Right atrium auricular region (tissue), 2 donors: ENCODE results near the gene PAPSS1. TPM values are rescaled to one million over a fixed set of nuclear protein-coding genes. Genes with fewer than 3 reads are reported as not detected.

Experiments used
- DNase-seq: peaks from one replicate; pipeline ENCODE4 v3.0.0-alpha.2; 2019; ENCODE audit warnings: low spot score
- H3K27ac ChIP-seq, 2 donors: fragments of 200-600 bp; sonication (generic); 1 replicate in 1 of 2; 2 replicates in 1 of 2; pipeline ENCODE4 v1.5.1; 2016 to 2019
- H3K27me3 ChIP-seq, 2 donors: fragments of 200-600 bp; sonication (generic); one replicate each; pipeline versions ENCODE4 v1.5.1 to v1.6.0; 2017 to 2019
- H3K36me3 ChIP-seq: fragments of 200-600 bp; sonication (generic); one replicate; pipeline ENCODE4 v1.5.1; 2016
- H3K4me1 ChIP-seq, 2 donors: fragments of 200-600 bp; sonication (generic); one replicate each; pipeline versions ENCODE4 v1.5.1 to v1.6.0; 2017 to 2019
- H3K4me3 ChIP-seq, 2 donors: fragments of 200-600 bp; sonication (generic); 1 replicate in 1 of 2; 2 replicates in 1 of 2; pipeline ENCODE4 v1.5.1; 2017 to 2019; ENCODE audit warnings: mild to moderate bottlenecking in 1 of 2, moderate library complexity in 1 of 2
- H3K9me3 ChIP-seq, 2 donors: fragments of 200-600 bp; sonication (generic); one replicate each; pipeline ENCODE4 v1.5.1; 2019
- CTCF ChIP-seq, 2 donors: fragments of 200-600 bp; sonication (generic); IDR thresholded peaks; one replicate each; pipeline ENCODE4 v1.5.1; 2019; ENCODE audit warnings: antibody characterized with exemption in 2 of 2
- total RNA-seq, 2 donors: library from RNA; depleted of rRNA; stranded (reverse); fragments of >200 nt; gene quantifications; one replicate each; pipeline ENCODE4 v1.1.0, GENCODE V29; 2016

Gene PAPSS1
- total RNA-seq, 2 donors from 2014 or later: 10.5 to 14.3 TPM

- no peak for DNase-seq
- H3K27ac ChIP-seq: no peak overlapping the region
- peaks cover 0 to 11% of the 10 kb centered on the region in 2 donors for H3K9me3 ChIP-seq
- H3K4me3 ChIP-seq: no peak overlapping the region
- TF ChIP-seq CTCF (IDR thresholded peaks at IDR 0.05): no peak
- no peaks in the 10 kb centered on the region for H3K4me1 ChIP-seq
- H3K36me3 ChIP-seq: no peaks in the 10 kb centered on the region
- no peaks in the 10 kb centered on the region for H3K27me3 ChIP-seq
Observed at GRCh38 chr4:107711831-107712230, 8.2 kb downstream of the PAPSS1 start.

DNA sequence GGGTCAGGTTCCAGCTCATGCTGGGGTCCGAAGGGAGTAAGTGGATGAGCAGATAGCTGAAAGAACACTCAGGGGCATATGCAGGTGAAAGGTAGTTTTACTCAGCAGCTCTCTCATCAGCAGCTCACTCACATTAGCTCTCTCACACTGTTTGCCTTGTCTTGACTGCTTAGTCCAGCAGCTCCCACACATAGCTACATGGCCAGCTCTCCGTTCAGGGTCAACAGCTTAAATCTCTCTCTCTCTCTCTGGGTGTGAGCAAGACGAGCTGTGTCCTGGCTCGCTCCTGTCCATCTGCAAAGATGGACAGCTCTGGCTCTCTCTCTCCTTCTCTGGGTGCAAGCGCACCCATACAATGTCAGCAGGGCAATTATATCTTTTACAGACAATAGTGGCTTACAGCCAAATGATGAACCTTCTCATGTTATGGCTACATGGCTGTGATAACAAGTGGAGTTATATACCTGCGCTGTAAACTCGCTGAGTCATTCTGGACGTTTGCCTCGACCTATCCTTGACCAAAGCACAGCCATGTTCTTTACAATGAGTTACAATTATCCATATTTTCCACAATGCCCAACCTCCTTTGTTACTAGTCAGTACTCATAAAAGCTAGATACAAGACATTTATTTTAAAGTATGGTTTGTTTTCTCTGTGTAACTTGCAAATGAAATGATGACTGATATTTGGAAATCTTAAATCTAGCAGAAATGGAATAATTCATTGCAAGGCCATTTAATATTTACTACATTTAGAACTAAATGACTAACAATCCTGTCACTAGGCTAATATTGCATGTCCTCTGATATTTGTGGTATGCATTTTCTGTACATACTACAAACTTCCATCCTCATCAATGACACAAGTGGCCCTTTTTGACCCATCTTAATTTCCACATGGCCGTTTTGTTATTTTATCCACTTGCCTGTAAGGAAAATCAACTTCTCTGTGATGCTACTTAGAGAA lies 9.3 kb downstream of the PAPSS1 start:
- Histone ChIP-seq H3K27me3 (no peaks in the 10 kb centered on the region), H3K36me3 (no peaks in the 10 kb centered on the region), H3K4me1 (no peaks in the 10 kb centered on the region), H3K27ac (no peak overlapping the region), H3K4me3 (no peak overlapping the region), H3K9me3 (peaks cover 4 to 22% of the 10 kb centered on the region in 2 donors)
- no peak for DNase-seq
- TF ChIP-seq CTCF (IDR thresholded peaks at IDR 0.05): no peak

GRCh38 chr4:107709916-107710315 lies 10.1 kb downstream of the PAPSS1 start:
- TF ChIP-seq CTCF (IDR thresholded peaks at IDR 0.05): no peak
- Histone ChIP-seq H3K27me3 (no peaks in the 10 kb centered on the region), H3K4me3 (no peak overlapping the region), H3K27ac (no peak overlapping the region), H3K9me3 (peaks cover 6 to 30% of the 10 kb centered on the region in 2 donors), H3K36me3 (no peaks in the 10 kb centered on the region), H3K4me1 (no peaks in the 10 kb centered on the region)
- no peak for DNase-seq

- no peaks in the 10 kb centered on the region for H3K36me3 ChIP-seq
- no peaks in the 10 kb centered on the region for H3K4me1 ChIP-seq
- TF ChIP-seq CTCF (IDR thresholded peaks at IDR 0.05): no peak
- H3K9me3 ChIP-seq: peaks cover 6 to 45% of the 10 kb centered on the region in 2 donors
- no peak overlapping the region for H3K4me3 ChIP-seq
- no peak overlapping the region for H3K27ac ChIP-seq
- no peak for DNase-seq
- no peaks in the 10 kb centered on the region for H3K27me3 ChIP-seq
Observed at GRCh38 chr4:107708225-107708624, 11.8 kb downstream of the PAPSS1 start.

DNA sequence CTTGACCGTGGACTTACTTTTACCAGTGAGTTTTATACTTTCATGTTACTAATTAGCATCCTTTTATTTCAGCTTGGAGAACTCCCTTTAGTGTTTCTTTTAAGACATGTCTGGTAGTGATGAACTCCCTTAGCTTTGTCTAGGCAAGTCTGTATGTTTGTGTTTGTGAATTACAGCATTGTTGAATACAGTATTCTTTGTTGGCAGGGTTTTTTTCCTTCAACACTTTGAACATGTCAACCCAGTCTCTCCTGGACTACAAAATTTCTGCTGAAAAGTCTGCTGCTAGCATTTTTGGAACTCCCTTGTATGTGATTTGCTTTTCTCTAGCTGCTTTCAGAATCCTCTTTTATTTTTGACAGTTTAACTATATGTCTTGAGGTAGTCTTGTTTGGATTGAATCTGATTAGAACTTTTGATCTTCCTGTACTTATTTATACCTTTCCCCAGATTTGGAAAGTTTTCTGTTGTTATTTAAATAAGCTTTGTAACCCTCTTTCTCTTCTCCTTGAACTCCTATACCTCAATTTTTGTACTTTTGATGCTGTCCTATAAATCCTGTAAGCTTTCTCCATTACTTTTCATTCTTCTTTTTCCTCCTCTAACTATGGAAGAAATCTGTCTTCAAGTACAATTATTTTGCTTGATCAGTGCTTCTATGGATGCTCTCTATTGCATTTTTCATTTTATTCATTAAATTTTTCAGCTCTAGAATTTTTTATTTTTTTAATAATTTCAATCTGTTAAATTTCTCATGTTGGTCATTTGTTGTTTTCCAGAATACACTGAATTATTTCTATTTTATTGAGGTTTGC lies 14.1 kb downstream of the PAPSS1 start:
- Histone ChIP-seq H3K36me3 (no peaks in the 10 kb centered on the region), H3K4me3 (no peak overlapping the region), H3K27me3 (no peaks in the 10 kb centered on the region), H3K9me3 (peaks cover 6 to 51% of the 10 kb centered on the region in 2 donors), H3K27ac (no peak overlapping the region), H3K4me1 (no peaks in the 10 kb centered on the region)
- DNase-seq: no peak
- TF ChIP-seq CTCF (IDR thresholded peaks at IDR 0.05): no peak
